Neuronal stem cell (in vitro differentiated cells): Measurements from ENCODE around the gene COL16A1.

Experiments
- DNase-seq: peaks from one replicate; pipeline ENCODE4 v3.0.0-alpha.2; 2013; ENCODE audit warnings: low spot score
- H2AFZ ChIP-seq: one replicate; pipeline ENCODE4 v1.6.1; 2013; ENCODE audit warnings: mild to moderate bottlenecking, low read length, inconsistent platforms
- H2AK5ac ChIP-seq: 2 replicates; pipeline ENCODE4 v1.6.1; 2013; ENCODE audit warnings: low read depth, mild to moderate bottlenecking, inconsistent platforms, low read length, moderate library complexity, mixed read lengths
- H2BK120ac ChIP-seq: 2 replicates; pipeline ENCODE4 v1.6.1; 2013; ENCODE audit warnings: low read depth, mild to moderate bottlenecking, inconsistent platforms, low read length, moderate library complexity, mixed read lengths
- H2BK12ac ChIP-seq: one replicate; pipeline ENCODE4 v1.6.1; 2013; ENCODE audit warnings: low read length, inconsistent platforms
- H2BK15ac ChIP-seq: 2 replicates; pipeline ENCODE4 v1.6.1; 2013; ENCODE audit warnings: mild to moderate bottlenecking, low read length, inconsistent platforms, mixed read lengths
- H2BK5ac ChIP-seq: one replicate; pipeline ENCODE4 v1.6.1; 2013; ENCODE audit warnings: inconsistent platforms, mild to moderate bottlenecking, low read length, moderate library complexity
- H3K14ac ChIP-seq: one replicate; pipeline ENCODE4 v1.6.1; 2013; ENCODE audit warnings: low read length, inconsistent platforms
- H3K18ac ChIP-seq: 2 replicates; pipeline ENCODE4 v1.6.1; 2013; ENCODE audit warnings: low read length, inconsistent platforms
- H3K23ac ChIP-seq: 2 replicates; pipeline ENCODE4 v1.6.1; 2013; ENCODE audit warnings: low read depth, mild to moderate bottlenecking, mixed read lengths, low read length, inconsistent platforms; ENCODE audit not compliant: poor library complexity
- H3K27ac ChIP-seq: replicated peaks from 3 replicates; pipeline ENCODE4 v1.5.1; 2013; ENCODE audit warnings: low read length, inconsistent platforms
- H3K27me3 ChIP-seq, 3 experiments: 2 replicates each; pipeline ENCODE4 v1.6.1; 2013; ENCODE audit warnings: low read length in 3 of 3, mild to moderate bottlenecking in 2 of 3, inconsistent platforms in 1 of 3, low read depth in 1 of 3, mixed read lengths in 1 of 3, moderate library complexity in 1 of 3; ENCODE audit not compliant: control insufficient read depth in 3 of 3, insufficient read depth in 3 of 3
- H3K36me3 ChIP-seq, 2 donors: replicated peaks in 1 of 2; 2 replicates each; pipeline ENCODE4 v1.6.1; 2013; ENCODE audit warnings: low read length in 2 of 2; ENCODE audit not compliant: control insufficient read depth in 2 of 2, insufficient read depth in 2 of 2
- H3K4ac ChIP-seq: 2 replicates; pipeline ENCODE4 v1.6.1; 2013; ENCODE audit warnings: inconsistent platforms, mild to moderate bottlenecking, low read length, moderate library complexity
- H3K4me1 ChIP-seq, 2 donors: 1 replicate in 1 of 2; 2 replicates in 1 of 2; pipeline ENCODE4 v1.6.1; 2013; ENCODE audit warnings: low read length in 2 of 2, low read depth in 1 of 2; ENCODE audit not compliant: control insufficient read depth in 2 of 2, insufficient read depth in 1 of 2
- H3K4me2 ChIP-seq: one replicate; pipeline ENCODE4 v1.6.1; 2013; ENCODE audit warnings: mild to moderate bottlenecking, low read length, inconsistent platforms; ENCODE audit not compliant: insufficient read depth, poor library complexity, severe bottlenecking
- H3K4me3 ChIP-seq, 2 donors: 2 replicates each; pipeline ENCODE4 v1.5.1; 2013; ENCODE audit warnings: low read length in 2 of 2, mild to moderate bottlenecking in 2 of 2, inconsistent platforms in 1 of 2, moderate library complexity in 1 of 2
- H3K79me1 ChIP-seq: one replicate; pipeline ENCODE4 v1.6.1; 2013; ENCODE audit warnings: low read depth, mild to moderate bottlenecking, inconsistent platforms, low read length, moderate library complexity
- H3K9ac ChIP-seq: one replicate; pipeline ENCODE4 v1.6.1; 2013; ENCODE audit warnings: mild to moderate bottlenecking, low read depth, low read length, inconsistent platforms; ENCODE audit not compliant: poor library complexity
- H3K9me3 ChIP-seq, 2 donors: replicated peaks in 1 of 2; 2 replicates each; pipeline versions ENCODE3 to v1.6.1; 2013; ENCODE audit warnings: low read length in 2 of 2, mild to moderate bottlenecking in 2 of 2, inconsistent platforms in 1 of 2, low read depth in 1 of 2, mixed read lengths in 1 of 2, moderate library complexity in 1 of 2; ENCODE audit not compliant: control insufficient read depth in 2 of 2, insufficient read depth in 1 of 2
- H4K8ac ChIP-seq: one replicate; pipeline ENCODE4 v1.6.1; 2013; ENCODE audit warnings: low read depth, mild to moderate bottlenecking, inconsistent platforms, low read length, moderate library complexity
- H4K91ac ChIP-seq: one replicate; pipeline ENCODE4 v1.6.1; 2013; ENCODE audit warnings: low read length, low read depth, mild to moderate bottlenecking, inconsistent platforms; ENCODE audit not compliant: poor library complexity
- WGBS, 2 donors: extraction: QIAGEN DNeasy Blood & Tissue Kit; methylation state at CpG; one replicate each; pipeline ENCODE4 v1.1.7; 2013; ENCODE audit warnings: missing lambda C conversion rate in 2 of 2, mixed read lengths in 1 of 2; ENCODE audit not compliant: insufficient read length in 2 of 2, insufficient replicate concordance in 1 of 2; ENCODE audit errors: extremely low coverage in 2 of 2; 5-methylcytosine and 5-hydroxymethylcytosine counted together

Gene COL16A1

GRCh38 chr1:31617916-31618746 is 85.7 kb downstream of the COL16A1 start:
- H3K18ac ChIP-seq: peak overlapping the region; percentile 93
- peaks cover 4 to 12% of the 10 kb centered on the region in 2 donors for H3K4me1 ChIP-seq
- H3K4me3 ChIP-seq: peak overlapping the region; percentile 46 to 87
- no peak overlapping the region for H3K4ac ChIP-seq
- H3K36me3 ChIP-seq: no peaks in the 10 kb centered on the region
- H2BK5ac ChIP-seq: no peak overlapping the region
- no peak overlapping the region for H4K91ac ChIP-seq
- DNase-seq: peak; percentile 78
- H3K9me3 ChIP-seq: no peaks in the 10 kb centered on the region
- no peak overlapping the region for H4K8ac ChIP-seq
- H3K23ac ChIP-seq: no peak overlapping the region
- peak overlapping the region; percentile 98 for H2AFZ ChIP-seq
- H3K79me1 ChIP-seq: no peaks in the 10 kb centered on the region
- H2AK5ac ChIP-seq: no peak overlapping the region
- peak overlapping the region; percentile 95 for H3K4me2 ChIP-seq
- H2BK12ac ChIP-seq: no peak overlapping the region
- no peak overlapping the region for H3K14ac ChIP-seq
- H2BK120ac ChIP-seq: peak overlapping the region; percentile 20
- peaks cover 0 to 57% (median 18%) of the 10 kb centered on the region in 3 experiments for H3K27me3 ChIP-seq
- H3K9ac ChIP-seq: peak overlapping the region; percentile 85
- no peak overlapping the region for H2BK15ac ChIP-seq
- no CpG with 5 or more reads among the region's 56 CpGs for WGBS, 2 donors
- no peak overlapping the region for H3K27ac ChIP-seq

- DNase-seq: no peak
- H3K18ac ChIP-seq: peak within 1 kb of the TSS; percentile 93
- no peaks in the 10 kb centered on the region for H3K9me3 ChIP-seq
- H3K4ac ChIP-seq: no peak within 1 kb of the TSS
- no peak within 1 kb of the TSS for H4K8ac ChIP-seq
- peak within 1 kb of the TSS; percentile 85 for H3K9ac ChIP-seq
- no peaks in the 10 kb centered on the region for H3K79me1 ChIP-seq
- H2BK12ac ChIP-seq: peak within 1 kb of the TSS; percentile 95
- H4K91ac ChIP-seq: no peak within 1 kb of the TSS
- peak within 1 kb of the TSS; percentile 20 for H2BK120ac ChIP-seq
- H3K27me3 ChIP-seq: peaks cover 0 to 62% (median 18%) of the 10 kb centered on the region in 3 experiments
- no peak within 1 kb of the TSS for H3K23ac ChIP-seq
- peaks cover 4 to 12% of the 10 kb centered on the region in 2 donors for H3K4me1 ChIP-seq
- H3K4me2 ChIP-seq: peak within 1 kb of the TSS; percentile 95
- no peak within 1 kb of the TSS for H3K27ac ChIP-seq
- H3K36me3 ChIP-seq: no peaks in the 10 kb centered on the region
- H3K14ac ChIP-seq: no peak within 1 kb of the TSS
- H2BK15ac ChIP-seq: no peak within 1 kb of the TSS
- H2BK5ac ChIP-seq: no peak within 1 kb of the TSS
- no CpG with 5 or more reads among the region's 48 CpGs for WGBS, 2 donors
- peak within 1 kb of the TSS; percentile 46 to 87 for H3K4me3 ChIP-seq
- H2AFZ ChIP-seq: peak within 1 kb of the TSS; percentile 98
- no peak within 1 kb of the TSS for H2AK5ac ChIP-seq
These were observed 86.5 kb downstream of the COL16A1 start, which contains the start of gene HCRTR1 for GRCh38 chr1:31617218-31617915. HCRTR1 (plus strand) TSS chr1:31617689; CDS start chr1:31619193, 1,504 bp downstream.

- Histone ChIP-seq H3K18ac (no peak overlapping the region), H2BK5ac (no peak overlapping the region), H3K9me3 (no peaks in the 10 kb centered on the region), H3K4me1 (peaks cover 4 to 12% of the 10 kb centered on the region in 2 donors), H2BK12ac (no peak overlapping the region), H3K9ac (no peak overlapping the region), H4K8ac (no peak overlapping the region), H3K27ac (no peak overlapping the region), H3K36me3 (no peaks in the 10 kb centered on the region), H3K79me1 (no peaks in the 10 kb centered on the region), H3K4ac (no peak overlapping the region), H3K4me2 (no peak overlapping the region), H2BK120ac (no peak overlapping the region), H2AFZ (no peak overlapping the region), H3K4me3 (no peak overlapping the region), H2BK15ac (no peak overlapping the region), H3K23ac (no peak overlapping the region), H3K14ac (no peak overlapping the region), H3K27me3 (peaks cover 0 to 66% (median 18%) of the 10 kb centered on the region in 3 experiments), H2AK5ac (no peak overlapping the region), H4K91ac (no peak overlapping the region)
- no CpG with 5 or more reads among the region's 2 CpGs for WGBS, 2 donors
- DNase-seq: no peak
These were observed 87.9 kb downstream of the COL16A1 start for GRCh38 chr1:31615939-31616338.

DNA sequence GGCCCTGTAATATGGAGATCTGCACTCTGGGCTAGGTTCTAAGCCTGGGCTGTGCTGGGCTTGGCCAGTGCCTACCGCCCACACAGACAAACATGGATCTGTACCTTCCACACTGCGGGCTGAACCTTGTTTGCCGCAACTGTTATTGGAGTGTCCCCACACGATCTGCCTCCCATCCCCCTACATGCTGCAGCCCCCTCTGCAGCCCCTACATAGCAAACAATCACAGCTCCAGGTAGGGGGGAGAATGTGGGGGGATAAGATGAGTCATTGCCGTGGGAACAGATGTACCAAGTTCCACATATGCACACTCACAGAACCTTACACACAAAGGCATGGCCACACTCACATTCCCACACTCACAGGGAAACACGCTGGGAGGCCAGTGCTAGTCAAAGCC is 88.4 kb downstream of the COL16A1 start:
- WGBS, 2 donors: no CpG with 5 or more reads among the region's 6 CpGs
- Histone ChIP-seq H2BK120ac (no peak overlapping the region), H2BK12ac (no peak overlapping the region), H3K27ac (no peak overlapping the region), H3K27me3 (peaks cover 0 to 66% (median 18%) of the 10 kb centered on the region in 3 experiments), H4K8ac (no peak overlapping the region), H3K9ac (no peak overlapping the region), H2AFZ (no peak overlapping the region), H3K9me3 (no peaks in the 10 kb centered on the region), H2BK15ac (no peak overlapping the region), H3K14ac (no peak overlapping the region), H3K79me1 (no peaks in the 10 kb centered on the region), H3K36me3 (no peaks in the 10 kb centered on the region), H3K23ac (no peak overlapping the region), H3K4me2 (no peak overlapping the region), H2AK5ac (peak overlapping the region; percentile 41), H2BK5ac (no peak overlapping the region), H3K4ac (no peak overlapping the region), H3K4me3 (no peak overlapping the region), H3K18ac (peak overlapping the region; percentile 27), H4K91ac (peak overlapping the region; percentile 28), H3K4me1 (peaks cover 4 to 12% of the 10 kb centered on the region in 2 donors)
- no peak for DNase-seq
